NB4 (cell line): ENCODE results near the gene LLGL1.

Source experiments
- CTCF ChIP-seq: IDR thresholded peaks from one replicate; pipeline ENCODE4 v1.5.1; 2012; ENCODE audit warnings: low read depth, low read length
- MYC ChIP-seq: IDR thresholded peaks from 2 replicates; pipeline ENCODE4 v1.6.1; 2011; ENCODE audit warnings: low read depth, low read length
- TF ChIP-seq, protein P1 (sequence below): IDR thresholded peaks from 2 replicates; pipeline ENCODE4 v1.6.1; 2011; ENCODE audit warnings: low read depth, low read length

- TF ChIP-seq CTCF (no peak), MYC (no peak)
- TF ChIP-seq, protein P1, sequence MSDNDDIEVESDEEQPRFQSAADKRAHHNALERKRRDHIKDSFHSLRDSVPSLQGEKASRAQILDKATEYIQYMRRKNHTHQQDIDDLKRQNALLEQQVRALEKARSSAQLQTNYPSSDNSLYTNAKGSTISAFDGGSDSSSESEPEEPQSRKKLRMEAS: no peak
These were observed 9.5 kb downstream of the LLGL1 start for GRCh38 chr17:18234853-18235380.
